OCI-LY7 (cell line): ENCODE results near the gene ALK. TPM values are rescaled to one million over a fixed set of nuclear protein-coding genes. Genes with fewer than 3 reads are reported as not detected.

Experiments
- BruUV-seq: library from RNA; stranded (reverse); fragments of 400-500 nt; replicated peaks from 2 replicates; lab custom pipeline; 2021; lab: Mats Ljungman, UMichigan
- CTCF ChIA-PET: fragments of 300-600 bp; sonication (Branson Sonifier 250); formaldehyde crosslinking; loops from one replicate; lab custom pipeline; 2022; ENCODE audit warnings: antibody characterized with exemption; ENCODE audit not compliant: unreplicated experiment; lab: Charles Lee
- POLR2A ChIA-PET: fragments of 300-600 bp; sonication (Branson Sonifier 250); formaldehyde crosslinking; loops from one replicate; lab custom pipeline; 2022; ENCODE audit warnings: antibody characterized with exemption; lab: Charles Lee
- DNase-seq: peaks from one replicate; pipeline ENCODE4 v3.0.0-alpha.2; 2015; ENCODE audit warnings: low spot score
- H2AFZ ChIP-seq: fragments of 200-600 bp; sonication (generic), shearing (Covaris generic); 2 replicates; pipeline ENCODE4 v1.6.1; 2014; ENCODE audit warnings: mild to moderate bottlenecking, antibody characterized with exemption, low read length, moderate library complexity
- H3K27ac ChIP-seq: fragments of 200-600 bp; sonication (generic); 2 replicates; pipeline ENCODE4 v1.5.1; 2014; ENCODE audit warnings: mixed run types, low read depth, mild to moderate bottlenecking, moderate library complexity, low read length, inconsistent platforms; ENCODE audit not compliant: poor library complexity, severe bottlenecking
- H3K36me3 ChIP-seq: fragments of 200-600 bp; sonication (generic); 2 replicates; pipeline ENCODE4 v1.6.1; 2014; ENCODE audit warnings: mild to moderate bottlenecking, antibody characterized with exemption, low read length, moderate library complexity, mixed read lengths; ENCODE audit not compliant: insufficient read depth
- H3K4me1 ChIP-seq: fragments of 200-600 bp; sonication (generic); 2 replicates; pipeline ENCODE4 v1.5.1; 2014; ENCODE audit warnings: mild to moderate bottlenecking, low read length; ENCODE audit not compliant: insufficient read depth, poor library complexity, severe bottlenecking
- H3K4me2 ChIP-seq: fragments of 200-600 bp; sonication (generic); 2 replicates; pipeline ENCODE4 v1.6.1; 2014; ENCODE audit warnings: mild to moderate bottlenecking, low read length
- H3K4me3 ChIP-seq: fragments of 200-600 bp; sonication (generic); 2 replicates; pipeline ENCODE4 v1.5.1; 2014; ENCODE audit warnings: mild to moderate bottlenecking, low read depth, low read length; ENCODE audit not compliant: poor library complexity, severe bottlenecking
- H3K79me2 ChIP-seq: fragments of 200-600 bp; sonication (generic); 2 replicates; pipeline ENCODE4 v1.6.1; 2016; ENCODE audit warnings: low read depth, mild to moderate bottlenecking, low read length, moderate library complexity, mixed read lengths; ENCODE audit not compliant: insufficient read depth
- H3K9me2 ChIP-seq: fragments of 200-600 bp; sonication (generic); 2 replicates; pipeline ENCODE4 v1.6.1; 2016; ENCODE audit warnings: mild to moderate bottlenecking, low read length, mixed read lengths; ENCODE audit not compliant: insufficient read depth
- H3K9me3 ChIP-seq: fragments of 200-600 bp; sonication (generic); 2 replicates; pipeline ENCODE4 v1.6.1; 2014; ENCODE audit warnings: mild to moderate bottlenecking, mixed run types, low read length, mixed read lengths
- H4K20me1 ChIP-seq: fragments of 200-600 bp; sonication (generic); 2 replicates; pipeline ENCODE4 v1.6.1; 2014; ENCODE audit warnings: mild to moderate bottlenecking, antibody characterized with exemption, low read length, moderate library complexity, mixed read lengths; ENCODE audit not compliant: insufficient read depth
- EZH2phosphoT487 ChIP-seq: fragments of 200-600 bp; sonication (generic); IDR thresholded peaks from 2 replicates; pipeline ENCODE4 v1.6.1; 2018; ENCODE audit warnings: low read depth, borderline replicate concordance, mild to moderate bottlenecking, mixed run types, antibody characterized with exemption, low read length, moderate library complexity, mixed read lengths
- intact Hi-C: fragments of 100-400 bp; cut with micrococcal nuclease; formaldehyde crosslinking; loops from one replicate; pipeline ENCODE4 v1.10.0; 2022; ENCODE audit not compliant: unreplicated experiment
- total RNA-seq, 2 experiments: library from RNA; depleted of rRNA in 1 of 2; stranded (reverse); fragments of >200 nt in 1 of 2; shearing (Covaris generic) in 1 of 2; gene quantifications; 2 replicates each; pipeline ENCODE4 v1.2.3, GENCODE V29; 2014 to 2022
- TF ChIP-seq, protein P1 (sequence below): fragments of 200-600 bp; sonication (generic); conservative IDR thresholded peaks from 2 replicates; pipeline ENCODE4 v1.5.1; 2014; ENCODE audit warnings: mild to moderate bottlenecking, antibody characterized with exemption, low read length, moderate library complexity, mixed read lengths

The ALK gene
- total RNA-seq, 2 experiments from 2014 or later: 0.09 TPM; not detected in 1

DNA sequence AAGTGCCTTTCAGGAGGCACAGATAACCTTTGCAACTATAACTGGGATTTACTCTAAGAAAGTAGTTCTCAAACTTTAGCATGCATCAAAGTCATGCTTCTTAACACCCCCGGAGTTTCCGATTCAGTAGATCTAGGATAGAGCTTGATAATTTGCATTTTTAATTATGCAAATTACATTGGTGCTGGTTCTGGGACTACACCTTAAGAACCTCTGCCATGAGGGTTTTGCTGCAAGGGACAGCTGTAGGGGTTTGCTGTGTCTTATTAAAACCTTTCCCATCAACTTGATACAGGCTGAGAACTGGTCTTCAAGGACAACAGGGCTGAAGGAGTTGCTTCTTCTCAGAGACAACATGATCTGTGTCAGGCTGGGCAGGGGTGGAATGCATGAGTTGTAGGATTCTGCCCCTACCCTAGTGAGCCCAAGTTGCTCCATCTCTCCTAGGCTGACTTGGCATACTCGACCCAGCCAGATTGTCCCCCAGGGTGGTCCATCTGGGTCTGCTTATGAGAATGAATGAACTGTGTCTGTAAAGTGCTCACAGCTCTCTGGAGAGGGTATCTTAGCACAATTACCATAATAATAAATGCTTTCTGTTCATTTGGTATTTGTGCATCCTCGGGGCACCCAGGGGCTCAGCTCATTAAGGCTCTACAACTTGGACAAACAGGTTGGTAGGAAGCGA is 573.5 kb downstream of the ALK start:
- TF ChIP-seq EZH2phosphoT487: no peak
- TF ChIP-seq, protein P1, sequence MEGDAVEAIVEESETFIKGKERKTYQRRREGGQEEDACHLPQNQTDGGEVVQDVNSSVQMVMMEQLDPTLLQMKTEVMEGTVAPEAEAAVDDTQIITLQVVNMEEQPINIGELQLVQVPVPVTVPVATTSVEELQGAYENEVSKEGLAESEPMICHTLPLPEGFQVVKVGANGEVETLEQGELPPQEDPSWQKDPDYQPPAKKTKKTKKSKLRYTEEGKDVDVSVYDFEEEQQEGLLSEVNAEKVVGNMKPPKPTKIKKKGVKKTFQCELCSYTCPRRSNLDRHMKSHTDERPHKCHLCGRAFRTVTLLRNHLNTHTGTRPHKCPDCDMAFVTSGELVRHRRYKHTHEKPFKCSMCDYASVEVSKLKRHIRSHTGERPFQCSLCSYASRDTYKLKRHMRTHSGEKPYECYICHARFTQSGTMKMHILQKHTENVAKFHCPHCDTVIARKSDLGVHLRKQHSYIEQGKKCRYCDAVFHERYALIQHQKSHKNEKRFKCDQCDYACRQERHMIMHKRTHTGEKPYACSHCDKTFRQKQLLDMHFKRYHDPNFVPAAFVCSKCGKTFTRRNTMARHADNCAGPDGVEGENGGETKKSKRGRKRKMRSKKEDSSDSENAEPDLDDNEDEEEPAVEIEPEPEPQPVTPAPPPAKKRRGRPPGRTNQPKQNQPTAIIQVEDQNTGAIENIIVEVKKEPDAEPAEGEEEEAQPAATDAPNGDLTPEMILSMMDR: no peak
- no peaks in the 10 kb centered on the region for H3K9me3 ChIP-seq
- no peak overlapping the region for H3K27ac ChIP-seq
- H3K4me2 ChIP-seq: no peak overlapping the region
- H3K4me3 ChIP-seq: no peak overlapping the region
- H2AFZ ChIP-seq: no peak overlapping the region
- CTCF ChIA-PET: no interaction called here
- no peak for DNase-seq
- no peaks in the 10 kb centered on the region for H3K36me3 ChIP-seq
- POLR2A ChIA-PET: interaction anchor here (0.7 to 0.9 kb wide), 2 partner anchors 9 to 1818 kb away, joined by 3 to 5 read pairs; no protein-coding TSS in a partner anchor
- BruUV-seq: no TSS peak
- H3K79me2 ChIP-seq: no peaks in the 10 kb centered on the region
- intact Hi-C loops: no loop called here
- no peaks in the 10 kb centered on the region for H4K20me1 ChIP-seq
- H3K9me2 ChIP-seq: no peaks in the 10 kb centered on the region
- H3K4me1 ChIP-seq: no peaks in the 10 kb centered on the region

DNA sequence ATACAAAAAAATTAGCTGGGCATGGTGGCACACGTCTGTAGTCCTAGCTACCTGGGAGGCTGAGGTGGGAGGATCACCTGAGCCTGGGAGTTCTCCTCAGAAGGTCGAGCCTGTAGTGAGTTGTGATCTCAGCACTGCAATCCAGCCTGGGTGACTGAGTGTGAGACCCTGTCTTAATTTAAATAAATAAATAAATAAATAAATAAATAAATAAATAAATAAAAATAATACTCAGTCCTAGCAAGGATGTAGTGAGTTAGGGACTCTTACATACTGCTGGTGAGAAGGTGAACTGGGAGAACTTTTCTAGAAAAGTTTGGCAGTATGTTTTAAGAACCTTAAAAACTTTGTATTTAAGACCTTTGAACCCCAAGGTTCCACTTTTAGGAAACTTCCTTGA is 576.1 kb downstream of the ALK start:
- Histone ChIP-seq H4K20me1 (no peaks in the 10 kb centered on the region), H3K4me3 (no peak overlapping the region), H2AFZ (no peak overlapping the region), H3K79me2 (no peaks in the 10 kb centered on the region), H3K9me2 (no peaks in the 10 kb centered on the region), H3K9me3 (no peaks in the 10 kb centered on the region), H3K36me3 (no peaks in the 10 kb centered on the region), H3K4me2 (no peak overlapping the region), H3K4me1 (no peaks in the 10 kb centered on the region), H3K27ac (no peak overlapping the region)
- no peak for DNase-seq
- no TSS peak for BruUV-seq
- ChIA-PET POLR2A (no interaction called here), CTCF (no interaction called here)
- TF ChIP-seq EZH2phosphoT487: no peak
- TF ChIP-seq, protein P1: no peak
- intact Hi-C loops: no loop called here

DNA sequence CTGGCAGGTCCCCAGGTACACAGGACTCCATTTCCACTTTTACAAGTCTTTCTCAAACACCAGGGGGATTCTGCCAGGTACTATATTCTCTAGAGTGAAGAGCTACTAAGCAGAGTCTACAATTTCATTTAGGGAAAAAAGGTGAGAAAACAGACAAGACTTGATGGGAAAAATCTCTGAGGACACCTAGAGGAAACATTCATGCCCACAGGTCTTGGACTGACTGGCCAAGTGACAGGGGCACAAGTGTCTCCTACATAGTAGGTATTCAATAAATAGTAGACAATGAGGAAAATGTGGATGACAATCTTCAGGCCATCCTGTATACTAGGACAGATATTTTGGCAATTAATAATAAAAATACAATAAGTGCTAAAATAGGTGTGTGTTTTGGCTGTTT is 577.6 kb downstream of the ALK start:
- intact Hi-C loops: no loop called here
- ChIA-PET CTCF (no interaction called here), POLR2A (no interaction called here)
- Histone ChIP-seq H2AFZ (no peak overlapping the region), H3K9me3 (no peaks in the 10 kb centered on the region), H3K4me2 (no peak overlapping the region), H3K27ac (no peak overlapping the region), H3K4me3 (no peak overlapping the region), H3K79me2 (no peaks in the 10 kb centered on the region), H4K20me1 (no peaks in the 10 kb centered on the region), H3K36me3 (no peaks in the 10 kb centered on the region), H3K9me2 (no peaks in the 10 kb centered on the region), H3K4me1 (no peaks in the 10 kb centered on the region)
- no peak for TF ChIP-seq EZH2phosphoT487
- TF ChIP-seq, protein P1: no peak
- no peak for DNase-seq
- no TSS peak for BruUV-seq
